Astrocyte of the cerebellum (primary cell): ENCODE measurements around the gene C11orf21.

Experiments used
- DNase-seq: peaks from one replicate; pipeline ENCODE4 v3.0.0-alpha.2; 2011; ENCODE audit warnings: low read depth
- H3K4me3 ChIP-seq: 2 replicates; pipeline ENCODE4 v1.5.1; 2011; ENCODE audit warnings: mild to moderate bottlenecking, low read depth, low read length, moderate library complexity
- CTCF ChIP-seq: IDR thresholded peaks from 2 replicates; pipeline ENCODE4 v1.5.1; 2012; ENCODE audit warnings: low read length, low read depth, moderate library complexity, mild to moderate bottlenecking; ENCODE audit errors: missing control alignments
- in situ Hi-C: cut with HindIII; loops from 2 replicates; pipeline ENCODE4 v1.10.0; 2017; ENCODE audit warnings: low sequenced_read_pairs

C11orf21 gene

GRCh38 chr11:2301631-2302305, at the start of gene C11orf21, which contains the start of gene TSPAN32:
Gene C11orf21, minus strand, starts transcription at chr11:2301918. Its CDS starts 110 bp downstream, at chr11:2301808.
Gene TSPAN32, plus strand, starts transcription at chr11:2302013. Its CDS starts 137 bp downstream, at chr11:2302150.
- no peak for DNase-seq
- H3K4me3 ChIP-seq, result no peak within 1 kb of the TSS
- in situ Hi-C loops, result no loop called here
- TF ChIP-seq CTCF, result no peak

GRCh38 chr11:2348986-2349385, 47.3 kb upstream of the C11orf21 start:
- no peak overlapping the region for H3K4me3 ChIP-seq
- no peak for TF ChIP-seq CTCF
- peak; percentile 8 for DNase-seq
- in situ Hi-C loops, result no loop called here

GRCh38 chr11:2347308-2347830, 45.7 kb upstream of the C11orf21 start:
- DNase-seq, result no peak
- in situ Hi-C loops, result no loop called here
- no peak for TF ChIP-seq CTCF
- H3K4me3 ChIP-seq, result no peak overlapping the region

- in situ Hi-C loops, result no loop called here
- H3K4me3 ChIP-seq, result no peak overlapping the region
- DNase-seq, result no peak
- TF ChIP-seq CTCF, result no peak
Observed at GRCh38 chr11:2346586-2347307, 45.0 kb upstream of the C11orf21 start.

GRCh38 chr11:2346014-2346413, 44.3 kb upstream of the C11orf21 start:
- in situ Hi-C loops, result no loop called here
- no peak for DNase-seq
- TF ChIP-seq CTCF, result no peak
- no peak overlapping the region for H3K4me3 ChIP-seq

- no peak for TF ChIP-seq CTCF
- H3K4me3 ChIP-seq, result no peak overlapping the region
- DNase-seq, result no peak
- in situ Hi-C loops, result no loop called here
Observed at GRCh38 chr11:2345050-2345449, 43.3 kb upstream of the C11orf21 start.
